Endodermal cell (in vitro differentiated cells): ENCODE measurements around the gene LOX. TPM values are rescaled to one million over a fixed set of nuclear protein-coding genes. Genes with fewer than 3 reads are reported as not detected.

Experiments used
- DNase-seq: peaks from one replicate; pipeline ENCODE4 v3.0.0-alpha.2; 2017
- H3K27ac ChIP-seq: 2 replicates; pipeline ENCODE4 v1.5.1; 2013; ENCODE audit warnings: mild to moderate bottlenecking, low read depth, low read length, moderate library complexity
- H3K27me3 ChIP-seq: 2 replicates; pipeline ENCODE4 v1.6.1; 2013; ENCODE audit warnings: mild to moderate bottlenecking, low read length, moderate library complexity; ENCODE audit not compliant: insufficient read depth, control insufficient read depth, poor library complexity, severe bottlenecking
- H3K36me3 ChIP-seq: 2 replicates; pipeline ENCODE4 v1.7.0; 2013; ENCODE audit warnings: mild to moderate bottlenecking, low read length, moderate library complexity; ENCODE audit not compliant: control insufficient read depth, insufficient read depth
- H3K4me1 ChIP-seq: one replicate; pipeline ENCODE4 v1.7.0; 2013; ENCODE audit warnings: low read length; ENCODE audit not compliant: control insufficient read depth, insufficient read depth
- H3K4me3 ChIP-seq: 2 replicates; pipeline ENCODE4 v1.5.1; 2013; ENCODE audit warnings: mild to moderate bottlenecking, low read length, moderate library complexity
- H3K9ac ChIP-seq: 2 replicates; pipeline ENCODE4 v1.6.1; 2013; ENCODE audit warnings: mild to moderate bottlenecking, low read length, moderate library complexity; ENCODE audit not compliant: poor library complexity, severe bottlenecking; ENCODE audit errors: extremely low read depth
- H3K9me3 ChIP-seq: 2 replicates; pipeline ENCODE4 v1.6.1; 2013; ENCODE audit warnings: mild to moderate bottlenecking, low read length, moderate library complexity; ENCODE audit not compliant: control insufficient read depth
- H3K27ac Mint-ChIP-seq: 2 replicates; pipeline ENCODE4 v1.8.0; 2020; ENCODE audit warnings: mixed read lengths
- H3K27me3 Mint-ChIP-seq: 2 replicates; pipeline ENCODE4 v1.8.0; 2021; ENCODE audit warnings: mild to moderate bottlenecking, mixed read lengths; ENCODE audit not compliant: insufficient read depth
- H3K36me3 Mint-ChIP-seq: 2 replicates; pipeline ENCODE4 v1.8.0; 2020; ENCODE audit warnings: low read depth, mixed read lengths
- H3K4me1 Mint-ChIP-seq: 2 replicates; pipeline ENCODE4 v1.8.0; 2020; ENCODE audit warnings: mixed read lengths
- H3K4me3 Mint-ChIP-seq: 2 replicates; pipeline ENCODE4 v1.8.0; 2020; ENCODE audit warnings: mild to moderate bottlenecking, moderate library complexity, mixed read lengths
- H3K9me3 Mint-ChIP-seq: 2 replicates; pipeline ENCODE4 v1.8.0; 2020; ENCODE audit warnings: mild to moderate bottlenecking, mixed read lengths
- WGBS, 2 experiments: methylation state at CpG; one replicate each; pipeline versions ENCODE4 v1.1.5 to v1.1.7; 2013; ENCODE audit warnings: missing lambda C conversion rate in 2 of 2, mixed read lengths in 1 of 2; ENCODE audit not compliant: insufficient coverage in 1 of 2, insufficient read length in 1 of 2; 5-methylcytosine and 5-hydroxymethylcytosine counted together
- total RNA-seq, 2 donors: library from RNA; stranded (reverse); fragmentation: NEBNext Ultra II Directional in 1 of 2; extraction: Animal tissue kit (Norgen Biotek cat#: 25700) in 1 of 2; gene quantifications; 2 replicates in 1 of 2; 3 replicates in 1 of 2; pipeline ENCODE4 v1.2.1, GENCODE V29; 2021
- TF ChIP-seq, protein P1 (sequence below): fragments of 200-600 bp; sonication (generic); conservative IDR thresholded peaks from 2 replicates; pipeline ENCODE4 v1.5.0; 2021; ENCODE audit warnings: antibody characterized with exemption, mild to moderate bottlenecking

Gene LOX
- total RNA-seq, 2 donors from 2014 or later, result 16.4 to 16.5 TPM

DNA sequence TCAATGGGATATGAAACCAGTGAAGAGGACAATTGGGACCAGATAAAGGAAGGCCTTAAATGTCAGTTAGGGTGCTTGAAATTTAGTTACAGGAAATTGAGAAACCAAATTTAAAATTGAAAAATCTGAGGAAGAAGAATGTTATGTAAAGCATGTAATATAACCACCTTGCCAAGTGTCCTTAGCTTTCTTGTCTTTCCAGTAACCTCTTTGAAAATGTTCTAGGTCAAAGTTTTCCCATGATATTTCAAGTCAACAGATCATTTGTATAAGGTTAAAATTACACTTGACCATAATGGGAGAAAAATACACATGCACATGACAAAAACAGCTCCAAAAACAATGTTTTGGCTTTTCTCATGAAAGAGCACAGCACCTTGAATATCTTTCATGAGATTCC, 21.1 kb downstream of the LOX start:
- Histone ChIP-seq H3K4me3 (no peak overlapping the region), H3K36me3 (no peaks in the 10 kb centered on the region), H3K9me3 (no peaks in the 10 kb centered on the region), H3K9ac (no peak overlapping the region), H3K27ac (no peak overlapping the region), H3K27me3 (no peaks in the 10 kb centered on the region), H3K4me1 (no peaks in the 10 kb centered on the region)
- Mint-ChIP-seq H3K36me3 (no peaks in the 10 kb centered on the region), H3K4me1 (no peaks in the 10 kb centered on the region), H3K27me3 (no peaks in the 10 kb centered on the region), H3K9me3 (no peaks in the 10 kb centered on the region), H3K27ac (no peak overlapping the region), H3K4me3 (no peak overlapping the region)
- TF ChIP-seq, protein P1, sequence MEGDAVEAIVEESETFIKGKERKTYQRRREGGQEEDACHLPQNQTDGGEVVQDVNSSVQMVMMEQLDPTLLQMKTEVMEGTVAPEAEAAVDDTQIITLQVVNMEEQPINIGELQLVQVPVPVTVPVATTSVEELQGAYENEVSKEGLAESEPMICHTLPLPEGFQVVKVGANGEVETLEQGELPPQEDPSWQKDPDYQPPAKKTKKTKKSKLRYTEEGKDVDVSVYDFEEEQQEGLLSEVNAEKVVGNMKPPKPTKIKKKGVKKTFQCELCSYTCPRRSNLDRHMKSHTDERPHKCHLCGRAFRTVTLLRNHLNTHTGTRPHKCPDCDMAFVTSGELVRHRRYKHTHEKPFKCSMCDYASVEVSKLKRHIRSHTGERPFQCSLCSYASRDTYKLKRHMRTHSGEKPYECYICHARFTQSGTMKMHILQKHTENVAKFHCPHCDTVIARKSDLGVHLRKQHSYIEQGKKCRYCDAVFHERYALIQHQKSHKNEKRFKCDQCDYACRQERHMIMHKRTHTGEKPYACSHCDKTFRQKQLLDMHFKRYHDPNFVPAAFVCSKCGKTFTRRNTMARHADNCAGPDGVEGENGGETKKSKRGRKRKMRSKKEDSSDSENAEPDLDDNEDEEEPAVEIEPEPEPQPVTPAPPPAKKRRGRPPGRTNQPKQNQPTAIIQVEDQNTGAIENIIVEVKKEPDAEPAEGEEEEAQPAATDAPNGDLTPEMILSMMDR, result no peak
- DNase-seq, result no peak

GRCh38 chr5:122054266-122054665, 23.8 kb downstream of the LOX start:
- no peak overlapping the region for H3K9ac ChIP-seq
- H3K4me3 ChIP-seq, result no peak overlapping the region
- no peak overlapping the region for H3K27ac Mint-ChIP-seq
- no peaks in the 10 kb centered on the region for H3K36me3 Mint-ChIP-seq
- no peaks in the 10 kb centered on the region for H3K9me3 Mint-ChIP-seq
- H3K4me1 ChIP-seq, result no peaks in the 10 kb centered on the region
- no peaks in the 10 kb centered on the region for H3K36me3 ChIP-seq
- H3K9me3 ChIP-seq, result no peaks in the 10 kb centered on the region
- 89 to 100% methylated on average over 2 to 4 of the region's 4 CpGs for WGBS, 2 experiments
- TF ChIP-seq, protein P1, result no peak
- no peaks in the 10 kb centered on the region for H3K27me3 ChIP-seq
- no peak overlapping the region for H3K4me3 Mint-ChIP-seq
- no peaks in the 10 kb centered on the region for H3K4me1 Mint-ChIP-seq
- H3K27ac ChIP-seq, result no peak overlapping the region
- no peak for DNase-seq
- H3K27me3 Mint-ChIP-seq, result no peaks in the 10 kb centered on the region

DNA sequence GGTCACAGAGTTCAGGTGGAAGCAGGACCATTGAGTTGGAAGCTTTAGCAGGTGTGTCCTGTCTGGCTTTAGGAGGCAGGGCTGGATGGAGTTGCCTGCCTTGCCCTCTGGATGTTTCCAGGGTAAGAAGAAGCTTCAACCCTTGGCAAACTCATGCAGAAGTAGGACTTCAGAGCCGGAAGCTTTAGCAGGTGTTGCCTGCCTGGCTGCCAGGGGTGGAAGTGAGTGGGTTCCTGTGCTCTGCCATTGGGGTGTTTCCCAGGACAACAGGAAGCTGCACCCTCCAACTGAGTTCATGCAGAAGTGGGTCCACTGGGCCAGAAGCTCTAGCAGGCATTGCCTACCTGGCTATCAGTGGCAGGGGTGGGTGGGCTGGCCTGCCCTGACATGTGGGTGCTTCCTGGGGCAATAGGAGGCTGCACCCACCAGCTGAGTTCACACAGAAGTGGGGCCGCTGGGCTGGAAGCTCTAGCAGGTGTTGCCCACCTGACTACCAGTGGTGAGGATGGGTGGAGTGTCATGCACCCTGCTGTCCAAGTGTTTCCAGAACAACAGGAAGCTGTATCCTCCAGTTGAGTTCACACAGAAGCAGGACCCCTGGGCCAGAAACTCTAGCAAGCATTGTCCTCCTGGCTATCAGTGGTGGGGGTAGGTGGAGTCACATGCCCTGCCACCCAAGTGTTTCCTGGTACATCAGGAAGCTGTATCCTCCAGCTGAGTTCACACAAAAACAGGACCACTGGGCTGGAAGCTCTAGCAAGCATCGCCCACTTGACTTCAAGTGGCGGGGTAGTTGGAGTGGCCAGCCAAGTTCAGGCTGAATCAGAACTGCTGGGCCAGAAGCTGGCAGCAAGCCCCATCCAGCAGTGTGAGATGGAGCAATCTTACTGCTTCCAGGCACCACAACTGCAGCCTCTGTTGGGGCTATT, 24.6 kb downstream of the LOX start:
- Histone ChIP-seq H3K9me3 (no peaks in the 10 kb centered on the region), H3K9ac (no peak overlapping the region), H3K27me3 (no peaks in the 10 kb centered on the region), H3K27ac (no peak overlapping the region), H3K4me1 (no peaks in the 10 kb centered on the region), H3K36me3 (no peaks in the 10 kb centered on the region), H3K4me3 (no peak overlapping the region)
- no peaks in the 10 kb centered on the region for H3K4me1 Mint-ChIP-seq
- WGBS, 2 experiments, result 90 to 93% methylated on average over 3 to 4 of the region's 4 CpGs
- no peaks in the 10 kb centered on the region for H3K36me3 Mint-ChIP-seq
- H3K27ac Mint-ChIP-seq, result no peak overlapping the region
- no peaks in the 10 kb centered on the region for H3K9me3 Mint-ChIP-seq
- DNase-seq, result no peak
- TF ChIP-seq, protein P1, result no peak
- H3K27me3 Mint-ChIP-seq, result no peaks in the 10 kb centered on the region
- no peak overlapping the region for H3K4me3 Mint-ChIP-seq
